GOT3 (cell line): ENCODE data around the gene KAZN.

Experiments
- DNase-seq: peaks from one replicate; lab custom pipeline; 2025; ENCODE audit warnings: mixed read lengths; lab: John Stamatoyannopoulos, UW

KAZN gene

DNA sequence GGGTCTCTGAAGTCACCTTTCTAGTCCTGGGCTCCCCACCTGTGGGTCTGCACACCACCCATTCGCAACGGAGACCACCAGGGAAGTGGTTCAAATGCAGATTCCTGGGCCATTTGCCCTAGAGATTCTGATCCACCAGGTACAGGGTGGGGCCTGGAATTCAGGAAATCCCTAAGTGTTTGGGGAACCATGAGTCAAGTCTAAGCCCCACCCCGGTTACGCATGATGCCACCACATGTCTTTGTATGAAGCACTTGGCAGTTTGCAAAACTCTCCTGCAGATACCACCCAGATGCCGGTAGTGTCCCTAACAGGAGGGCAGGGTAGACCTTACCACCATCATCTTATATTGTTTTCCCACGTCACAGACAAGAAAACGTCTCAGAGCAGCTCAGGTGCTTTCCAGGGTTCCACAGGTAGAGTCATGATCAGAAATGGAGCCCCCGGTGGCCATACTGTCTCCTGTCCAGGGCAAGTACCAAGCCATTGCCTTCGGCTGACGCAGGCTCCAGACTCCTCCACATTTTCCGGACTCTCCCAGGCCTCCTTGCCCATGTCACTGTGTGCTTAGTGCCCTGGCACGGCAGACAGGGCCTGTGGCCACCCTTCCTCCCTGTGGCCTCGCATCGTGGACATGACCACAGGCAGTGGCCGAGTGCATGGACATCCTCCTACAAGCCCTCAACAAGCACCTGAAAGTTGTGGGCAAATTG is 465.9 kb downstream of the KAZN start:
- no peak for DNase-seq

DNA sequence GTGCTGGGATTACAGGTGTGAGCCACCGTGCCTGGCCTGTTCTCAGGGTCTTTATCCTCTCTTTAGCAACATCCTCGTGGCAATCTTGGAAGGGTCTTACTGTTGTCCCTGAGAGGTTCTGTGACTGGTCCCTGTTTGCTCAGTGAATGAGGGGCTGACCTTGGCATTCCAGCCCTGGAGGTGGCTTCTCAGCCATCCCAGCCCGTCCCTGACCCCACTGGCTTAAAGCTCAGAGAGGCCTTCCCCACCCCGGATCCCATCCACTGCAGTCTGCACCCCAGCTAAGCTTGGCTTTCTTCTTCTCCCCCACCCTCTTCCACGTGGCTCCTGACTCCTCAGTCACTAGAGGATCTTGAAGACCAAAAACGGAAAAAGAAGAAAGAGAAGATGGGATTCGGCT is 466.8 kb downstream of the KAZN start:
- no peak for DNase-seq

DNA sequence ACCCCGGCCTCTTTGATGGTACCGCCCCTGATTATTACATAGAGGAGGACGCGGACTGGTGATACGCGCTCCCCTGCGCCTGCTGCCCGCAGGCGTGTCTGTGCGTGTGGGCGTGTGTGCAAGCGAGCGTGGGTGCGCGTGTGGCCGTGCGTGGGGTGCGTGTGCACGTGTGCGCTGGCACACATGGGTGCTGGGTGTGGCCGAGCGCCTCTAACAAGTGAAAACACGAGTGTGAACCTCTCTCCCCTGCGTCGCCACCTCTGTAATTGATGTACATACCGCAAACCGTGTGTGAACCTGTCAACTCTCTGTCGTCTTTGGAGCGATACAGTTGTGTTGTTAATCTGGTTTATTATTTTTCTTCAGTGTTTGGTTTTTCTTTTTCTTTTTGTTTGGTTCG is 467.3 kb downstream of the KAZN start:
- DNase-seq = no peak

DNA sequence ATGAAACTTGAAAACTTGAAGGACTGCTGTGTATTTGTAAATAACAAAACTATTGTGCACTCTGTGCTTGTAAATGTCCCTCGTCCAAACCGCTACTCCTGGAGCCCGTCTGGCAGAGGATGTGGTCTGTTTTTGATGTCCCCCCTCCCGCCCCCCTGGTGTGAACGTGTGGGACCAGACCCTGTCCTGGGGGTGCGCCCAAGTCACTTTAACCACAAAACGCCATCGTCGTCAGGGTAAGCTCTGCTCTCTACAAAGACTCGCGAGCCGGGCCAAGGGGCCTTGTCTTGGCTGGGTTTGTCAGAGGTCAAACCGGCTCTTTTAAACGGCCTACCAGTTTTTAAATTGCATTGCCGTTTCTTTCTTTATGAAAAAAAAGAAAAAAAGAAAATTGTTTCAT is 467.7 kb downstream of the KAZN start:
- DNase-seq = no peak

DNA sequence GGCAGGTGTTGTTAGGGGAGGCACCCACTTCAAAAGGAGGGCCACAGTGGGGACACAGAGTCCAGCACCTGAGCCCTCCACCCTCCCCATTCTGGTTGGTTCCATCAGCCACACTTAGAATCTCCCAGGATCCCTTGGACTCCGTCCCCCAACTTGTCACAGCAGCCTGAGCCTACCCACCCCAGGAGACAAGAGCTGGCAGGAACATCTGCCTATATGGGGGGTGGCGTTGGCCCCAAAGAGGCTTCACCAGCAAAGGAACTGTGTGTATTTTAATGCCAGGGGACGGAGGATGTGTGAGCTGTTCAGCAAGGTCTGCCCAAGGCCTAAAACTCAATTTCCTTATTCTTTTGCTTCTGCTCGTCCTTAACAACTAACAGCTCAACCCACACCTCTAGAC is 468.7 kb downstream of the KAZN start:
- DNase-seq = no peak

DNA sequence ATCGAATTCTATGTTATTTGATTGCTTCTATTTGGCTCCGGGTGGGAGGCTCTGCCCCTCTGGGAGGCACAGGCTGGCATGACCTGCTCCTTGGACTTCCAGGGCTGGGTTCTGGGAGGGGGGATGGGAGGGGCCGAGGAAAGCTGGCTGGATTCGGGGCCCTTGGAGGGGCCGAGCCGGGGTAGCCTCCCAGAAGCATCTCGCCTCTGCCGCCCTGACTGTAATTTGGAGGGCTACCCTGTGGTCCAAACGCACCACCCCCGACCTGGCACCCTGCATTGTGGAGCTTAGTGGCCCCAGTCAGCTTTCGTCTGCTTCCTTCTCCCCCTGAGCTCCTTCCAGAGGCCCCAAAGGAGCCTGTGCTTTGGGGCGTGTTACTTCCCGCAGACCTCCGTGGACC is 469.7 kb downstream of the KAZN start:
- no peak for DNase-seq

DNA sequence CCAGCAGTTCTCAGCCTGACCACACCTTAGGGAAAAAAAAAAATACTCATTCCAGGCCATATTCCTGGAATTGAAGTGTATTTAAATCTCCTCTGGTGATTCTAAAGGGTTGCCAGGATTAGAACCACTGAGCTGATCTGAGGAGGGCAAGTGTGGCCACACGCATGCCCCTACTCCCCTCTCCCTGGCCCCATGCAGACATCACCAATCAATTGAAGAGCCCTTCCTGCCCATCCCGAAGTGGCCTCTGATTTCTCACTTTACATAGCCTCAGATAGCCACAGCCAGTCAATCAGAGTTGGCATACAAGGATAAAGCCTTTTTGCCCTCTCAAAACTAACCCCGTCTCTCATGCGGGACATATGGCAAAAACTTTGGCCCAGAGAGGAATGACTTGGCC is 470.5 kb downstream of the KAZN start:
- no peak for DNase-seq

DNA sequence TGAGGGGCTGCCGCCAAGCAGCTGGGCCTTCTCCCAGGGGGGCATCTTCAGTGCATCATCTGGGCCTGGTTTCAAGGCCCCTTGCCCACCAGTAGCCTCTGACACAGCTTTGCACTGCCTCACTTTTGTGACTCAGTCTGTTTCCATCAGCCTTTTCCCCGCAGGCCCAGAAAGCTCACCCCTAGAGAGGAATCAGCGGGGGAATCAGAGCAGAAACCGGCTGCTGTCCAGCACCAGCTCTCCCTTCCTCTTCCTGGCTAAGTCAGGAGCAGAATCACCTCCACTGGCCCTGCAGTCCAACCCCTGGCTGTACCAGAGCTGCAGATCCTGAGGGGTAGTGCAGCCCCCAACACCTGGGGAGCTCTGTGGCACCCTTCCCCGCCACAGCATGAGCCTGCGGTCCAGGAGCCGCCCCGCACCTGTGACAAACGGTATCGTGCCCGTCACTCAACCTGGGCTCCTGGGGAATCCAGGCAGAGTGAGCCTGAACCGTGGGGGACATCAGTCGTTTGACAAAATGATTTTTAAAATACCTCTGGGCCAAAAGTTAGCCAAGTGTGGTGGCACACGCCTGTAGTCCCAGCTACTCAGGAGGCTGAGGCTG is 471.8 kb downstream of the KAZN start:
- DNase-seq = no peak

DNA sequence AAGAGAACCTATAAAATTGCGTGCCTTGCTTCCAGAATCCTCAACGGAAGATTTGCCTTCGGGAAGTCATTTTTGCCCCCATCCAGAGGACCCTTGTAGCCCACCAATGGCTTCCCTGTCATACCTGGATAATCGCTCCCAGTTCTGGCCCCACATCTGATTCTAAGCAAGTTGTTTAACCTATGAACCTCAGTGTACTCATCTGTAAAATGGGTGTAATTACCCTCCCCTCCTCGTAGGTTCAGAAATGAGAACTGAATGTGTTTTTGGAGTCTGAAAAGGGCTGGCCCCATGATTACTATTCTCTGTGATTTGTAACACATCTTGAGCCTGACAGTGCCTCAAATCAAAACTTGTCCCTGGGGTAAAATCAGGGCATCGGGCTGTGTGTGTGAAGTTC is 473.5 kb downstream of the KAZN start:
- no peak for DNase-seq

DNA sequence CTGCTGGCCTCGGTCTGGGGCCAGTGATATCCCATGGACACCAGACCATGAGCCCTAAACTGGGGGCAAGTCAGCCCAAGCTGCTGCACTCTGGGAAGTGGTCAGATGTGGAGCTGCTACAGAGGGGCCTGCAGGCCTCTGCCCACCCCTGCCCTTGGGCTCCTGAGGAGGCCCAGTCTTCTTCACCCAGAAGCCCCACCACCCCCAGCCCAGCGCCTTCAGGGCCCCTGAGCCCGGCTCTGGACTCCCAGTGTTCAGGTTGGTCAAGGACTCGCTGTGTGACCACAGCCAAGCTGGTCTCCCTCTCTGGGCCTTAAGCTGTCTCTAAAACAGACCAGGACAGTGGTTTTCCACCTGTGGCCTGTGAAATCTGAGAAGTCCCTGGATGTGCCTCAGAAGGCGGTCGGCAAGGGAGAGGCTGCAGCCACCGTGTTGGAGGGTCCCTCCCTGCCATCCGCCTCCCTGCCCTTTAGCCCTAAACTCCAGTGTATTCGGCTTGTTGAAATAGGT is 475.4 kb downstream of the KAZN start:
- no peak for DNase-seq

DNA sequence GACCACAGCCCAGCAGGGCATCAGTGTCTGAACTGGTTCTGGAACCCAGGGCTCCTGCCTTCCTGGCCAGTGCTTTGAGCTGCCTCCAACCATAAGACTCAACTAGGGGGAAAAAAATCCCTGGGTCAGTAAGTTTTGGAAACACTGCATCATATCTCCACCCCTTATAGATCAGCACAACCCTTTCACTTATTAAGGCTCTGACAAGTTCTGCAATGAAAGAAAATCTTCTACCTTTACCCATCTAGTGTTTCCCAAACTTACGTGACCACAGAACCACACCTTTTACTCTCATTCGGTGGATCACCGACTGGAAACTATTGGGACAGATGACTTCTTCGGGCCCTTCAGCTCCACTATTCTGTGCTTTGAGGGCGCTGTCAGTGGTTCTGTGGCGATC is 476.7 kb downstream of the KAZN start:
- DNase-seq = no peak

DNA sequence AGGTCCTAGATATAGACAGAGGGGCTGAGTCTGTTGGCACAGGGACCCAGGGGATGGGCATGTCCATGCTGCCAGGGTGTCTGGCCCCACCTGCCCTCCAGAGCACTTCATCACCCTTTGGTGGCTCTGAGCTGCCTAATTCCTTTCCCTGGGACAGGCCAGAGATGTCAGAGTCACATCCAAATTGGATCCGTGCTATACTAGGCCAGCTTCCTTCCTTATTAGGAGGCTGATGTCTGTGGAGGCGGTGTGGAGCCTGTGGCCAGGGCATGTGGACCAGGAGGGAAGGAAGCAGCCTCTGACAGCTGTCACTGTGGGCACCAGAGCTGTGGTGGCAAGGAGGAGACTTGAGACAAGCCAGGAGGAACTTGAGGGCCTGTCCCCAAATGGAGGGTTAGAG is 477.3 kb downstream of the KAZN start:
- DNase-seq = no peak

DNA sequence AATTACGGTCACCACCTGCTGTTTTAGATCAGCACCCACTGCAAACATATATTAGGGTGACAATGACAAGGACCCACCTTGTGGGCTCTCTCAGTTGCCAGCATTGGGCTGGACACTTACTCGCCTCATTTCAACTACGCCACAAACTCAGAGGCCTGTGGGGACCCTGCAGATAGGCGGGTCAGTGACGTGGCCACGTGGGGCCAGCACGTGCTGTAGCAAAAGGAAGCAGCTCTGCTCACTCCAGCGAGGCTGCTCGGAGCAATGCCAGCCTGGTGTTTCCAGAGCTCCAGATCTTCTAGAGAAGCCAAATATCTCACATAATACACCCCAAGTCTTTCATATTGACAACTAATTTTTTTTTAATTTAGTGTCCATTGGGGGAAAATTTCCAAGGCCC is 478.3 kb downstream of the KAZN start:
- no peak for DNase-seq

DNA sequence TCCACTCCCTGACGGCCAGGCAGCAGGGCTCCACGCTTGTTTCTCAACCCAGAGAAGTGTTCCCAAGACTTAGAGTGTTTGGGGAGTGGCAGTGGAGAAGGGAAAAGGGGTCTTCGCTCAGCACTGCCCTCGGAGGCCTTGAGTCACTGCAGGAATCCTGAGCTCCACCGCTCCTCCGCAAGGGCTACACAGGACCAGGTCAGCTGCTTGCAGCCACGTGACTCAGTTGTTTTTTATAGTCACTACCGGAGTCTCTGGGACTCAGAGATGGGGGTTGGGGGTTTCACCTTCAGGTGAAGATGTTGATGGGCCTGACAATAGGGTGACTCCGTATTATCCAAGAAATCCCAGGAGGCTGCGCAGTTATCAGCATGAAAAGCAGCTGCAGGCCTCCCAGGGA is 478.9 kb downstream of the KAZN start:
- DNase-seq = no peak

DNA sequence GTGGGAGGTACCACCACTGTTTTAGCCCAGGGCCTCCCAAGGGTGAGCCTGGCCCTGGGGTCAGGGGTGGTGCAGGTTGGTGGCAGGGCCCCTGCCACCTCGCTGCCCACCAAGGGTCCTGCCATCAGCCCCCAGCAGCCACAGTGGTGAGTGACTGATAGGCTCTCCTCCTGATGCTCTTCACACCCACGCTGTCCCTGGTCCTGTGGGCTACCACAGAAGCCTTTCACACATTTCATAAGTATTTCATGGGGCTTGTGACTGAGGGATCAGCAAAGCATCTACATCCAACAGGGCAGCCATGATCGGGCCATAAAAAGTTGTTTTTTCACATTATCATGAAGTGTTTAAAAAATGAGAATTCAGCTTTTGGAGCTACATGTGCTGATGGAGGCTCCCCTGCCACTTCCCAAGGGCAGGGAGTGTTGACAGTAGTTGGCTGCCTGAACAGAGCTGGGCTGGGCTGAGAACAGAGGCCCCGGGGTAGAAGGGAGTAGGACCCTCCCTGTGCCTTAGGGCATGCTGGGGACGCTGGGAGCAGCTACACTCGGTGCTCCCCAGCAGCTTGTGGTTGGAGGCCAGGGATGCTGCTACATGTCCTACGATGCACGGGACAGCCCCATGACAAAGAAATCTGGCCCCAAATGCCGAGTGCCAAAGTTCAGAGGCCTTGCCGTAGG is 482.0 kb downstream of the KAZN start:
- DNase-seq = no peak

DNA sequence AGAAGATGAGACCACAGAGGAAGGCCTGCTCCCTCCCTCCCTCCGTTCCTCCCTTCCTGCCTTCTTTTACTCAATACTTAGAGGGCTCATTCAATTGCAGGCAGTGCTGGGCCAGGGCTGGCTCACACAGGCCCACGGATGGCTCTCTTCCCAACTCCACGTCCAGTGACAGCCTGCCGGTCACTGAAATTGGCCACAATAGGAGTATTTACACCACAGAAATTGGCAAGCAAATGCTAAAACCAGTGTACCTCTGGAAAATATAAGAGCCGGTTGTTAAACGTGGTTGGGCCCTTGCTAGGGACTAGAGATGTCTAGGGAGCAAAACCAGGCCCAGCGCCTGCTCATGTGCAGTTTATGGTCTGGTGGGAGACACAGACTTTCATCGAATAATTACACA is 482.6 kb downstream of the KAZN start:
- DNase-seq = no peak

DNA sequence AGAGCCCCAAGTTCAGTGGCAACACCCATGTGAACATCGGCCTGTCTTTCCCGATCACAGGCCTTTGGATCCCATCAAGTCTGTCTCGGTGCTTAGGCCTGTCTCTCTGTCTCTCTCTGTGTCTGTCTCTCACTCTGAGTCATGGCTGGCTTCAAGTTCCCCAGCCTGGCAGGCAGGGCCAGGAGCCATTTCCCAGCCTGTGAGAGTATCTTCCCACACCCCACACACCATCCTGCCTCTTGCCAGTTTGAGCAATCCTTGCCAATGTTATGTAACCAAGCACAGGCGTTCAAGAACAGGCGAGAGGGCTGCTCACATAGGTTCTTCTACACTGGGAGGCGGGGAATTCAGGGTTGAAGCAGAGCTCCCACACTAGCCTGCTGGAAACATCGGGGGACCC is 485.1 kb downstream of the KAZN start:
- DNase-seq = no peak

DNA sequence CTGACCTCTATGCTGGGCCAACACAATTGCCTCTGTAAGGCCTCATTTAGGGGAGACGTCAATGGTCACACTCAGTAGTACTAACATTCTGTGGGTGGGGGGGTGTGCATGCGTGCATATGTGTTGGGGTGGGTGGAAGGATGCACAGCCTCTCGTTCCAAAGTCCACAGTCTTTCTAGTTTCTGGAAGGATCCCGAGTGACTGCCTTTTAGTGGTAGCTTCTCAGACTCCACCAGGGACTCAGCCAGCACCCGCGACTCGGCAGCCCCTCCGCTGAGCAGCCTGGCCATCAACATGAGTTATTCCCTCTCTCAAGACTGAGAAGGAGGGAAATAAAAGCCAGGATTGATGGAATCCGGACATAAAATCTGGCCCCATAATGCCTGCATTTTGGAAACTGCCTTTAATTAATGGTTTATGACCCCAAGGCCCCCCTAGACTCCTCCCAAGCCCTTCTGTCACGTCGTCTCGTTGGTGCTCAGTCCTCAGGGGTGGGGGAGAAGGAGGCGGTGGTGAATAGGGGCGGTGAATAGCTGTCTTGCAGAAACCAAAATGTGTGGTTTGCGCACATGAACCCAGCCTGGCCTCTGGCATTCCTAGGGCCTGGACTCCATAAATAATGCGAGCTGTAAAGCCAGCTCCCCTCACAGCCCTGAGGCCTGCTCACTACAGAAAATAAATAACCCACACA is 489.9 kb downstream of the KAZN start:
- DNase-seq = no peak

DNA sequence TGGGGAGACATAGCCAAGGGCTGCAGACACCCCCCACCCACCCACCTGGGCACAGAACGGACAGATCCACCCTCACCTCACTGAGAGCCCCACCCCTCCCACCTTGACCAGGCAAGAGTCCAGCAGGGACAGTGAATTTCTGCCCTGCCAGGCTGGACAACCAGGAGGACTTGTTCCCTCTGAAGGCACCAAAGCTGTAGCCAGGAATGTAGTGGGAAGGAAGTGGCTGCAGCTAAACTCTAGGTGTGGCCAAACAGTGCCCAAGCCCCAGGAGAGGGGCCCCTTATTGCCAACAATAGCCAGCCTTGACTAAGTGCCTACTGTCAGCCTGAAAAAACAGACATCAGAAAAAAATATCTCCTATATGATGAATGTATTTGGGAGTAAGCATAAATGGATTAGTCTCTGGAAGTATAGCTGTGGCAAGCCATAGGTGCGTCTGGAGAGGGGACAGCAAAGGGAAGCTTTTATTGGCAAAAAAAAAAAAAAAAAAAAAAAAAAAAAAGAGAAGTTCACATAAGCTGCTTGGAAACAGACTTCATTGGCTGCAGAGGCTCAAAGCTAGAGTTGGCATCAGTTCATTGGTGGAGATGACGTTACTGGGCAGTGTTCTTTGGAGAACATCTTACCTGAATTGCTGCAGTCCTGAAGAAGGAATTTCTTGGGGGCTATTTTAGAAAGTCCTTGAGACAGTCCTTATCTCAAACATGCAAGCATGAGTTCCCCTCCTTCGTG is 490.9 kb downstream of the KAZN start:
- DNase-seq = no peak

DNA sequence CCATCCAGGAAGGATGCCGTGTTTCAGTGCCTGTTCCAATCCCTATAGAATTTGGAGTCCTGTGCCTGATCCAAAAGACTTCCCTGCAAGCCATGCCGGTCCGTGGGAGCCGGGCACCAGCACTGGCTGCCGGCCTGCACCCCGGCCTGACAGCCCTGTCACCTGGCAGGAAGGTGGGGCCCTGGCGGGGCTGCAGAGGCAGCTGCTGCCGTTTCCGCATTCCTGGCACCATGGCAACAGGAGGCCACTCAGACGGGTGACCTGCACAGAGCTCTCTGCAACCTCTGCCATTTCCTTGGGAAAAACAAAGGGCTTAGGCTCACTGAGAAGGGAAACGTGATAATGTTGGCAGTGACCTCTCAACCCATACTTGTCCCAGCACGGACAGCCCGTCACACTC is 491.9 kb downstream of the KAZN start:
- DNase-seq = no peak

DNA sequence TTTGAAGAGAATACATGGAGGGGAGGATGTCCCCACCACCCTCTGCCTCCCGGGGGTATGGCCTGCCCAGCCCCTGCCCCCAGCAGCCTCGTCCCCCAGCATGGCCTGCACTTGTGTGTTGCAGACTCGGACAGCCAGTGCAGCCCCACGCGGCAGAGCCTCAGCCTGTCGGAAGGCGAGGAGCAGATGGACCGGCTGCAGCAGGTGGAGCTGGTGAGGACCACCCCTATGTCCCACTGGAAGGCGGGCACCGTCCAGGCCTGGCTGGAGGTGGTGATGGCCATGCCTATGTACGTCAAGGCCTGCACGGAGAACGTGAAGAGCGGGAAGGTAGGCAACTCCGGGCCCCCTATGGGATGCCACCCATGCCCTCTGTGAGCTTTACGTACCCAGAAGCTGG is 495.6 kb downstream of the KAZN start:
- DNase-seq = no peak
